HUES48 (cell line): ENCODE measurements around the gene ZFP62.

ENCODE experiments used
- H3K27ac ChIP-seq: one replicate; pipeline ENCODE4 v1.7.0; 2013; ENCODE audit warnings: low read depth, low read length, inconsistent platforms
- H3K27me3 ChIP-seq: 2 replicates; pipeline ENCODE4 v1.6.1; 2013; ENCODE audit warnings: mild to moderate bottlenecking, low read length; ENCODE audit not compliant: control insufficient read depth, insufficient read depth
- H3K36me3 ChIP-seq: 2 replicates; pipeline ENCODE4 v1.6.1; 2013; ENCODE audit warnings: low read length; ENCODE audit not compliant: control insufficient read depth, insufficient read depth
- H3K4me1 ChIP-seq: 2 replicates; pipeline ENCODE4 v1.6.1; 2013; ENCODE audit warnings: mild to moderate bottlenecking, low read length; ENCODE audit not compliant: control insufficient read depth, insufficient read depth
- H3K4me3 ChIP-seq: 2 replicates; pipeline ENCODE4 v1.5.1; 2013; ENCODE audit warnings: mild to moderate bottlenecking, low read depth, low read length
- H3K9ac ChIP-seq: 2 replicates; pipeline ENCODE4 v1.6.1; 2013; ENCODE audit warnings: mild to moderate bottlenecking, low read depth, low read length, moderate library complexity
- H3K9me3 ChIP-seq: 2 replicates; pipeline ENCODE4 v1.6.1; 2013; ENCODE audit warnings: low read length; ENCODE audit not compliant: control insufficient read depth, insufficient read depth

Gene ZFP62

DNA sequence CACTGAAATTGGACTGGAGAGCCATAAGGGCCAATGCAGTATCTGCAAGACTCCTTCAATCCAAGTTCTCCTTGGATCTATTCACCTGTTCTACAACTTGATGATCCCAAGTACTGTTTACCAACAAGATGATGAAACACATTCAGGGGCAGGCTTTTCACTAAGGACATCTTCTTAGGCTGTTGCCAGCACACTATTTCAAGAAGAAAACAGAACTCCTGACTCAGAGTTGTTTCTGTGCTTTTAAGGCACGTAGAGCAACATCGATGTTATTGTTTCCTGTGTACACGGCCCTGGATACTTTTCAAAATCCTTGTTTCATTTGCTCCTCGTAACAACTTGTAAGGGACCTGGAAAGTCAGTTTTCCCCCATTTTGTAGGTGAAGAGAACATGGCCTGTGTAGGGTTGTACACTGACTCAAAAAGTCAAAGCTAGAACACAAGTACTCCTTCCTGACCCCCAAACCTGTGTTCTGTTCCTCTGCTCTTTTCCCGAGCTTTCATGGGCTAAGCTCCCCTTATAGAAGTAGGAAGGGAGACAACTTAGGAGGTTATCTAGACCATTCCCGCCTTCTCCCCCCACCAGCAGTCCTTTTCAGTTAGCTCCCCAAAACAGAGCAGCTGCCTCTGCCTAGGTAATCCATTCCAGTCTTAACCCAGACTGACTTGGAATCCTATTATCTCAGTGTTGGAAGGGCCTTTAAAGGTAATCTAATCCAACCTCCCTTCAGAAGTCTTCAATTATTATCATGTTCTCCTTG is 53.2 kb downstream of the ZFP62 start:
- Histone ChIP-seq H3K4me1 (peaks cover 31% of the 10 kb centered on the region), H3K9ac (no peak overlapping the region), H3K27ac (no peak overlapping the region), H3K9me3 (no peaks in the 10 kb centered on the region), H3K27me3 (no peaks in the 10 kb centered on the region), H3K36me3 (peaks cover 13% of the 10 kb centered on the region; the same call in 1 of the 2 replicates), H3K4me3 (peak overlapping the region; percentile 89; the same call in 1 of the 2 replicates)

- no peaks in the 10 kb centered on the region for H3K27me3 ChIP-seq
- H3K9ac ChIP-seq: no peak overlapping the region
- peaks cover 31% of the 10 kb centered on the region for H3K4me1 ChIP-seq
- H3K36me3 ChIP-seq: peaks cover 13% of the 10 kb centered on the region; the same call in 1 of the 2 replicates
- no peak overlapping the region for H3K4me3 ChIP-seq
- H3K9me3 ChIP-seq: no peaks in the 10 kb centered on the region
- no peak overlapping the region for H3K27ac ChIP-seq
These were observed 54.0 kb downstream of the ZFP62 start for GRCh38 chr5:180807046-180807445.

DNA sequence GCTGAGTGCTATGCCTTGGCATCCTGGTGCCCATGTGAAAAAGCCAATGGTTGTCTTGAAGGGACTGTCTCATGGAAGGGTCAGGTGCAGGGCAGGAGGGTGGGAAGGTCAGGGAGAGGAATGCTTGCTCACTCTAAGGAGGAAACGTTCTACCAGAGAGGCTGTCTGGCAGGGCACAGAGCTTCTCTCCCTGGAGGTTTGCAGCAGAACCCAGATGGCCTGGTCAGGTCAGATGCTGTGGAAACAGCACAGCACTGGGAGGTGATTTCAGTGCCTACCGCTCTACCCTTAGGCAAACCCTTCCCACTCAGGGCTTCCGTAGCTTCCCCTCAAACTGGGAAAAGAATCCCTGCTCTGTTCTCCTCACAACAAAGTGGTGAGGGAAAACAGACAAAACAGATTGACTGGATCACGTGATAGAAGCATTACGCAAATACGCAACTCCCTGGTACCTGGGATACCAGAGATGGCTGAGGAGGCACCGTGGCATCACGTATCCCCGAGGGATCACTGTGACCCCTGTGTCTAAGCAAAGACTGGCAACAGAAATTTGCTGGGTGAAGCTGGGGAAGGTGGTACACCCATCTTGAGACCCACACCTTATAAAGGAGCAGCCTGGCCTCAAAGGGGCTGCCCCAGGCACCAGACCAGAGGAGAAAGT is 54.6 kb downstream of the ZFP62 start:
- Histone ChIP-seq H3K4me1 (peaks cover 33% of the 10 kb centered on the region), H3K36me3 (peaks cover 13% of the 10 kb centered on the region; the same call in 1 of the 2 replicates), H3K9me3 (no peaks in the 10 kb centered on the region), H3K27me3 (no peaks in the 10 kb centered on the region), H3K9ac (no peak overlapping the region), H3K4me3 (no peak overlapping the region), H3K27ac (no peak overlapping the region)

- no peaks in the 10 kb centered on the region for H3K9me3 ChIP-seq
- H3K4me1 ChIP-seq: peaks cover 28% of the 10 kb centered on the region
- H3K36me3 ChIP-seq: peaks cover 20% of the 10 kb centered on the region
- no peak overlapping the region for H3K9ac ChIP-seq
- H3K27me3 ChIP-seq: no peaks in the 10 kb centered on the region
- no peak overlapping the region for H3K27ac ChIP-seq
- H3K4me3 ChIP-seq: no peak overlapping the region
These were observed 56.9 kb downstream of the ZFP62 start for GRCh38 chr5:180804129-180804618.

DNA sequence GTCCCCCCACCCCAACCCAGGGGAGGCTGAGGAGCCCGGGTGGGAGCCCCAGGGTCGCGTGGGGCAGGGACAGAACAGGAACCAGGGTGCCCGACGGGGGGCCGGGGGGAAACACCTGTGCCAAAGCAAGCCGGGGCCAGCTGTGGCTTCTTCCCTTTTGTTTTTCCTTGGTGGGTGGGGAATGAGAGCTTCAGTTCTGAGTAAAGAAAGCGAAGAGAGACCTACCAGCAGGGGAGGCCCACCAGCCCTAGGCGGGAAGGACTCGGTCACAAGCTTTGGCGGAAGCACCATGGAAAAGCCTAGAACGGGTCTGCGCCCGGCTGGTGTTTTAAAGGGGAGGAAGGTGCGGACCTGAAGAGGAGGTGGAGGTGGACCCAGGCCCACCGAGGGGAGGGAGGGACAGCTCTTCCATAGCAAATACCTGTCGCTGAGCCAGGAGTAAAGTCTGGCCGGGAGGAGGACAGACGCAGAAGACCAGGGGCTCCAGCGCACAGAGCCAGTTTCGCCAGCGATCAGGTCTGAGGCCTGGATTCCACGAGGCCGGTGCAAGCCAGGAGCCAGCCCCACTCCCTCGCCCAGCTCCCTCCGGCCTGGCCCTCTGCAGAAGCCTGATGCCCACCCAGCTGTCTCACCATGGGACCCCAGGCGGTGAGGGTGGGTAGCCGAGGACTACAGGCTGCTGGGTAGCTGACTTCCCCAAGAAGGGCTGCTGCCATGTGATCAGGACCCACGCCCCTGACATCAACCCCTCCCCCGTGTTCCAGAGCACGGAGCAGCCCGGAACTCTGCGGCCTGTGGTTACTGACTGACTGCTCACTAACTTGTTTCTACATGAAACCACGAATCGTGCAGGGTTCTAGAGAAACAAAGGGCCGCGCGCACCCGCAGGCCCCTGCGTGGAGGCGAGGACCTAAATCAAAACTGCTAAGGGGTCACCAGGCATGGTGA is 57.6 kb downstream of the ZFP62 start:
- peaks cover 20% of the 10 kb centered on the region for H3K36me3 ChIP-seq
- peak overlapping the region; percentile 88 for H3K27ac ChIP-seq
- peak overlapping the region; percentile 52 for H3K4me3 ChIP-seq
- H3K4me1 ChIP-seq: peaks cover 22% of the 10 kb centered on the region
- no peak overlapping the region for H3K9ac ChIP-seq
- H3K27me3 ChIP-seq: no peaks in the 10 kb centered on the region
- no peaks in the 10 kb centered on the region for H3K9me3 ChIP-seq

GRCh38 chr5:180802325-180803180 is 58.5 kb downstream of the ZFP62 start, which contains the start of gene MGAT1:
TSS of gene MGAT1 (minus strand) at chr5:180802806. CDS start at chr5:180792971, 9,835 bp downstream.
- no peaks in the 10 kb centered on the region for H3K27me3 ChIP-seq
- H3K4me3 ChIP-seq: peak within 1 kb of the TSS; percentile 95
- no peaks in the 10 kb centered on the region for H3K9me3 ChIP-seq
- H3K36me3 ChIP-seq: peaks cover 20% of the 10 kb centered on the region
- peak within 1 kb of the TSS; percentile 95 for H3K9ac ChIP-seq
- peaks cover 18% of the 10 kb centered on the region for H3K4me1 ChIP-seq
- peak within 1 kb of the TSS; percentile 94 for H3K27ac ChIP-seq

DNA sequence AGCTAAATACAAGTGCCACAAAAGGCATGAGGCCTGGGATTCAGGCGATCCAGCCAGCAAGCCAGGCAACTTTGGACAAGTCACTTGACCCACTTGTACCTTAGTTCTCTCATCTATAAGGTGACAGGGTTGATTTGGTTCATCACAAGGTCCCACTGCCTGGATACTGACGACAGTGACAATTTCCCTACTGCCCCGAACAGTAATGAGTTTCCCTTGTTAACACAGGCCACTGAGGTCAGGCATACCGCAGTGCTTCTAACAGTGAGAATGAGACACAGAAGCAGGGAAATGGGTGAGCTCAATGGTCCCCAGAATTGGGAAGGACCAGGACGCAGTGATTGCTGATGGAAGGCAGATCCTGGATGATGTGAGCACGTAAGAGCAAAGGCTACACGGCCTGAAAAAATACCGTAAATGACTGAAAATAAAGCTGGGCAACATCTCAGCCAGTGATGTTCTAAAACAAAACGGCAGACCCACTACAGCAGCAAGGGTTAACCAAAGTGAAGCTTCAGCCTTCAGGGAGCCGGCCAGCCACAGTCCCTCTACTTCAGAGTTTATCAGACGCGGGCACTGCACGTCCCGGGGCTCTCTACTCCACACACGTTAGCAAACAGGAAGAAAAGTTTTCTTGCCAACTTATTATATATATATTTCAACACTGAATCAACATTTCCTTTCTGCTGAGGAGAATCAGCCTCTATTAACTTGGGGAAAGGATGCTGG is 59.3 kb downstream of the ZFP62 start:
- peak overlapping the region; percentile 95 for H3K4me3 ChIP-seq
- H3K9ac ChIP-seq: peak overlapping the region; percentile 21; the same call in 1 of the 2 replicates
- H3K27ac ChIP-seq: peak overlapping the region; percentile 94
- no peaks in the 10 kb centered on the region for H3K27me3 ChIP-seq
- peaks cover 18% of the 10 kb centered on the region for H3K4me1 ChIP-seq
- peaks cover 15% of the 10 kb centered on the region for H3K36me3 ChIP-seq
- H3K9me3 ChIP-seq: no peaks in the 10 kb centered on the region

DNA sequence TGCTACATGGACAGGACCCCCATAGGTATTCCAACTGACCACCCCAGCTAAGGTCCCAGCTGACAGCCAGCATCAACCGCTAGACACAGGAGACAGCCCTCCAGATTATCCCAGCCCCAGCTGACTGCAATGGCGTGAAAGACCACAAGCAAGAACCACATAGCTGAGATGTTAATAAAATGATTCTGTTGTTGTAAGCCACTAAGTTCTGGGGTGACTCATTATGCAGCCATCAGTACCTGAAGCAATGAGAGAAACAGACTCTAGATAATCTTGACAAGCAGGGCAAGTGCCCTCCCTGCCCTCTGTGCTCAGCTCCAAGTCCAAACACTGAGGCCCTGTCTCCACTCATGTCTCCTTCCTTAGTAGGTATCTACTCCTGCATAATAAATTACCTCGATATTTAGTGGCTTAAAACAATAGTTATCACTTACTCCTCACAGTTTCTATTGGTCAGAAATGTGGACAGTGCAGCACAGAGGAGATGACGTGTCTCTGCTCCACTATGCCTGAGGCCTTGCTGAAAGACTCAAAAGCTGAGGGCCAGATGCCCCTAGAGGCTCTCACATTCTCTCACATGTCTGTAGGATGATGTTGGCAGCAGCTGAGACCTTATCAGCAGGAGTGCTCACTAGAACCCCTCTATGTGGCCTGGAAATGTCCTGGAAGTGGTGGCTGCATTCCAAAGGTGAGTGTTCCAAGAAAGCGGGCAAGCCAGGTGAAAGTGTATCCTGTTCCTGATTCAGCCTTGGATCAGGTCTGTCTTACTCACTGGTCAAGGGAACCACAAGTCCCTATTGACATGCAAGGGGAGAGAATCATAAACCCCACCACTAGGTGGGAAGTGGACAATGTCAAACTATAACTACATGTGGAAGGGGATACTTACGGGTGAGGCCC is 60.9 kb downstream of the ZFP62 start:
- H3K27me3 ChIP-seq: no peaks in the 10 kb centered on the region
- H3K27ac ChIP-seq: no peak overlapping the region
- H3K36me3 ChIP-seq: peaks cover 14% of the 10 kb centered on the region
- peaks cover 23% of the 10 kb centered on the region for H3K4me1 ChIP-seq
- no peak overlapping the region for H3K9ac ChIP-seq
- H3K4me3 ChIP-seq: no peak overlapping the region
- H3K9me3 ChIP-seq: no peaks in the 10 kb centered on the region

GRCh38 chr5:180799194-180799593 is 61.9 kb downstream of the ZFP62 start:
- Histone ChIP-seq H3K4me3 (no peak overlapping the region), H3K4me1 (peaks cover 23% of the 10 kb centered on the region)

More at GRCh38 chr5:180799194-180799593, 61.9 kb downstream of the ZFP62 start:
- H3K9me3 ChIP-seq: no peaks in the 10 kb centered on the region
- H3K36me3 ChIP-seq: peaks cover 12% of the 10 kb centered on the region
- H3K9ac ChIP-seq: no peak overlapping the region
- H3K27ac ChIP-seq: no peak overlapping the region
- H3K27me3 ChIP-seq: no peaks in the 10 kb centered on the region
